Cardiac fibroblast (primary cell): ENCODE measurements around the gene LHX8.

Source experiments
- DNase-seq, 2 donors: peaks; one replicate each; pipeline versions ENCODE4 v3.0.0 to v3.0.0-alpha.2; 2010; ENCODE audit warnings: low read depth in 2 of 2
- H3K4me3 ChIP-seq, 2 donors: replicated peaks in 1 of 2; 1 replicate in 1 of 2; 2 replicates in 1 of 2; pipeline ENCODE4 v1.5.1; 2011; ENCODE audit warnings: low read depth in 2 of 2, low read length in 2 of 2, mild to moderate bottlenecking in 2 of 2, moderate library complexity in 1 of 2
- TF ChIP-seq, protein P1 (sequence below): IDR thresholded peaks from one replicate; pipeline ENCODE4 v1.5.1; 2011; ENCODE audit warnings: low read depth, mild to moderate bottlenecking, low read length, inconsistent platforms

The LHX8 gene

GRCh38 chr1:75127916-75128717 is 6.1 kb upstream of the LHX8 start:
- no peak for DNase-seq
- TF ChIP-seq, protein P1, sequence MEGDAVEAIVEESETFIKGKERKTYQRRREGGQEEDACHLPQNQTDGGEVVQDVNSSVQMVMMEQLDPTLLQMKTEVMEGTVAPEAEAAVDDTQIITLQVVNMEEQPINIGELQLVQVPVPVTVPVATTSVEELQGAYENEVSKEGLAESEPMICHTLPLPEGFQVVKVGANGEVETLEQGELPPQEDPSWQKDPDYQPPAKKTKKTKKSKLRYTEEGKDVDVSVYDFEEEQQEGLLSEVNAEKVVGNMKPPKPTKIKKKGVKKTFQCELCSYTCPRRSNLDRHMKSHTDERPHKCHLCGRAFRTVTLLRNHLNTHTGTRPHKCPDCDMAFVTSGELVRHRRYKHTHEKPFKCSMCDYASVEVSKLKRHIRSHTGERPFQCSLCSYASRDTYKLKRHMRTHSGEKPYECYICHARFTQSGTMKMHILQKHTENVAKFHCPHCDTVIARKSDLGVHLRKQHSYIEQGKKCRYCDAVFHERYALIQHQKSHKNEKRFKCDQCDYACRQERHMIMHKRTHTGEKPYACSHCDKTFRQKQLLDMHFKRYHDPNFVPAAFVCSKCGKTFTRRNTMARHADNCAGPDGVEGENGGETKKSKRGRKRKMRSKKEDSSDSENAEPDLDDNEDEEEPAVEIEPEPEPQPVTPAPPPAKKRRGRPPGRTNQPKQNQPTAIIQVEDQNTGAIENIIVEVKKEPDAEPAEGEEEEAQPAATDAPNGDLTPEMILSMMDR = no peak
- no peak overlapping the region for H3K4me3 ChIP-seq

GRCh38 chr1:75129660-75129982 is 4.6 kb upstream of the LHX8 start:
- TF ChIP-seq, protein P1 = no peak
- DNase-seq = no peak
- H3K4me3 ChIP-seq = no peak overlapping the region

DNA sequence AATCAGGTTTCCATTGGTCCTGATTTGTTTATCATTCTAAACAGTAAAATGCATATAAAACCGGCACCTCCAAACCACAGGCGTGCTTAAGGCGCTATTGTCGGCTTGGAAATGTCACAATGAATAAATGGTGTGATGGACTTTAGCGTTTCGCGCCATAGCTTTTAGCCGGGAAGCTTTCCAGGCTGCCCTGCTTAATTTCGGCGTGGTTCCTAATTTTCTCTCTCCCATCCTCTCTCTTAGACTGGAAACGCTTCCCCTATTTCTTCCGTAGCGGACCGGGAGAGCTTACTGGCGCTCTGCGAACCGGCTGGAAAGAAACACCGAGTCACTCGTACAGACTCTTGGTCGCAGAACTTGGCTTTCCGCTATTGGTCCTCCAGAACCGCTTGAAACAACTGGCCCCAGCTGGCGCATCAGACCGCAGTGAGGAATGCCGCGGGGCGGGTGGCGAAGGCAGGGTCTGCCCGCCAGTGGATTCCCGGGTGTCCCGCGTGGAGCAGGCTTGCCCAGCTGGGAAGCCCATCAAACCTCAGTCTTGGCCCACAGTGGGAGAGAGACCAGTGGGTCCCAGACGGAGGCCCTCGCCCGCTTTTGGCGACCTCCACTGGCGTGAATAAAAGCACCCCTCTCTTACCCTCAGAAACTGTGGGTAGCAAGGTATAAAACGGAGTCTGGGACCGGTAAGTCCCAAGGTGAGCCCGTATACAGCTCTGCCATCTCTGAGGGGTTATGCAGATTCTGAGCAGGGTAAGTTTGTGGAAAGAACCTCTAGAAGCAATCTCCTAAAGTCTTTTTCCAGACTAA is 4.0 kb upstream of the LHX8 start:
- no peak for DNase-seq

DNA sequence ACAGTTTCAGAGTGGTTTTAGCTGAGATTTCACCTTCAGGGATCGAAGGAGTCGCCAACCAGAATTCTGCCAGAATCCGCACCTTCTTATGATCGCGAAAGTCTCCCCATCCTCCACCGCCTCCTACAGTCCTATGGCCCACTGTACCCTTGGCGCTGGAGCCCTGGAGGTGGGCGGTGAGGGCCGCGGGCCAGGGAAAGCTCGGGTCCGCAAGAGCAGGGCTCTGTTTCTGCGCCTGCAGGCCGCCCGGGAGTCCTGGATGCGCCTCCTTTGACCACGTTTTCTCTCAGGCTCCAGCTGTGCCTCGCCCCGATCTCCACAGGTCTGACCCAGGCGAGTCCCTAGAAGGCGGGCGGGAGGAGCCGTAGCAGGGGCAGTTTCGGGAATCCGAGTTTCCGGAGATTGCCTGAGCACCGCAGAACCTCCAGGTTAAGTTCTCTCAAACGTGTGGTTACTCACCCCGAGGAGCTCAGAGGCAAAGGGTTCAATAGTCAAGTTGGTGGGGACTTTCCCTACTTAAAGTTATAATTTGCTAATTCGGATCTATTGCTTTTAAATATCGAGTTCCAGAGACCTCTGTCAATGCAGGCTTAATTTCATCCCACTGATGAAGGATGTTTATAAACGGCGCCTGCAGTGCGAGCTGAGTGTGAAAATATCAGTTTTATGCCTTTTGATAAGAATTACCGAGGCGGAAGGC is 3.2 kb upstream of the LHX8 start:
- TF ChIP-seq, protein P1 = no peak
- no peak for DNase-seq
- H3K4me3 ChIP-seq = no peak overlapping the region

More for the DNA sequence above, 4.0 kb upstream of the LHX8 start:
- TF ChIP-seq, protein P1 = no peak
- no peak overlapping the region for H3K4me3 ChIP-seq

- no peak overlapping the region for H3K4me3 ChIP-seq
- no peak for DNase-seq
- TF ChIP-seq, protein P1 = no peak
Observed at GRCh38 chr1:75131565-75132241, 2.5 kb upstream of the LHX8 start.

GRCh38 chr1:75132242-75132811 is 1.9 kb upstream of the LHX8 start:
- TF ChIP-seq, protein P1 = no peak
- no peak overlapping the region for H3K4me3 ChIP-seq
- no peak for DNase-seq
